ENCODE results near the gene PRKAA1. TPM values are rescaled to one million over a fixed set of nuclear protein-coding genes. Genes with fewer than 3 reads are reported as not detected.

Gene PRKAA1
- total and polyA plus RNA-seq, 2 donors (not counting 1 experiment from before 2014, with no cell fraction given), result 39.9 to 107 TPM

DNA sequence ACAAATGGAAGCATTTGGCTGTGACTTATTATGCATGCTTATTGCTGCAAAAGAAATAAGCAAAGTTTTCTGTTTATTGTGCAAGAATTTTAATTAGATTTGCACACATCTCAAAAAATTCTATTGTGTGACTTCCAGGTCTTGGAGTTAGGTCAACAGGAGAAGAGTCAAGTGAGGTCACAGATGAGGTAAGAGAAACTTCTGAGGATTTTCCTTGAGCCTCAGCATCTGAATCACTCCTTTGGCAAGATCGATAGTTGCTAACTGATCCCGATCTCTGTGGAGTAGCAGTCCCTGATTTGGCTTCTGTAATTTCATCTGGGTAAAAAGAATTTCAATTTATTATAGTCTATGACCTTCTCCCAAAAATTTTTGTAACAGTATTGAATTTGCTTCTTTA, 35.5 kb downstream of the PRKAA1 start:
- Histone ChIP-seq H3K9me3 (ENCODE audit: control extremely low read depth in 1 of 3, control insufficient read depth in 2 of 3, insufficient read depth in 1 of 3, low read length in 2 of 3) (no peaks in the 10 kb centered on the region), H3K4me2 (replicated peaks; ENCODE audit: low read depth, low read length, poor library complexity, severe bottlenecking) (no peak overlapping the region), H3K4me1 (ENCODE audit: control insufficient read depth in 2 of 2, insufficient read depth in 2 of 2, low read length in 2 of 2) (no peaks in the 10 kb centered on the region), H4K20me1 (ENCODE audit: control insufficient read depth, insufficient read depth, low read length, poor library complexity, severe bottlenecking) (no peaks in the 10 kb centered on the region), H3K27ac (ENCODE audit: low read length in 2 of 2) (no peak overlapping the region), H3K27me3 (replicated peaks in 1 of 4; ENCODE audit: control extremely low read depth in 1 of 4, control insufficient read depth in 3 of 4, insufficient read depth in 4 of 4, low read length in 3 of 4) (no peaks in the 10 kb centered on the region), H3K79me2 (ENCODE audit: control insufficient read depth, insufficient read depth, low read length) (no peaks in the 10 kb centered on the region), H2AFZ (ENCODE audit: insufficient read depth, low read depth, low read length, poor library complexity, severe bottlenecking) (no peak overlapping the region), H3K9ac (ENCODE audit: low read length) (no peak overlapping the region), H3K36me3 (replicated peaks in 1 of 2; ENCODE audit: control extremely low read depth in 1 of 2, control insufficient read depth in 1 of 2, extremely low read depth in 1 of 2, insufficient read depth in 2 of 2, low read length in 1 of 2) (peaks cover 7 to 55% of the 10 kb centered on the region in 2 experiments), H3K4me3 (ENCODE audit: control extremely low read depth in 1 of 5, extremely low read depth in 1 of 5, insufficient read depth in 1 of 5, low read depth in 2 of 5, low read length in 4 of 5) (no peak overlapping the region)
- Mint-ChIP-seq H3K4me1 (no peaks in the 10 kb centered on the region), H3K4me3 (no peak overlapping the region), H3K9me3 (ENCODE audit: insufficient read depth) (no peaks in the 10 kb centered on the region), H3K27me3 (no peaks in the 10 kb centered on the region), H3K27ac (no peak overlapping the region)
- ChIA-PET CTCF (no interaction called here), POLR2A (no interaction called here)
- no peak for TF ChIP-seq EZH2 (IDR thresholded peaks at IDR 0.05; ENCODE audit: borderline replicate concordance, insufficient read depth, low read depth, low read length, poor library complexity, severe bottlenecking)
- TF ChIP-seq, protein P1, sequence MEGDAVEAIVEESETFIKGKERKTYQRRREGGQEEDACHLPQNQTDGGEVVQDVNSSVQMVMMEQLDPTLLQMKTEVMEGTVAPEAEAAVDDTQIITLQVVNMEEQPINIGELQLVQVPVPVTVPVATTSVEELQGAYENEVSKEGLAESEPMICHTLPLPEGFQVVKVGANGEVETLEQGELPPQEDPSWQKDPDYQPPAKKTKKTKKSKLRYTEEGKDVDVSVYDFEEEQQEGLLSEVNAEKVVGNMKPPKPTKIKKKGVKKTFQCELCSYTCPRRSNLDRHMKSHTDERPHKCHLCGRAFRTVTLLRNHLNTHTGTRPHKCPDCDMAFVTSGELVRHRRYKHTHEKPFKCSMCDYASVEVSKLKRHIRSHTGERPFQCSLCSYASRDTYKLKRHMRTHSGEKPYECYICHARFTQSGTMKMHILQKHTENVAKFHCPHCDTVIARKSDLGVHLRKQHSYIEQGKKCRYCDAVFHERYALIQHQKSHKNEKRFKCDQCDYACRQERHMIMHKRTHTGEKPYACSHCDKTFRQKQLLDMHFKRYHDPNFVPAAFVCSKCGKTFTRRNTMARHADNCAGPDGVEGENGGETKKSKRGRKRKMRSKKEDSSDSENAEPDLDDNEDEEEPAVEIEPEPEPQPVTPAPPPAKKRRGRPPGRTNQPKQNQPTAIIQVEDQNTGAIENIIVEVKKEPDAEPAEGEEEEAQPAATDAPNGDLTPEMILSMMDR (IDR thresholded peaks at IDR 0.05), result no peak
- no peak for DNase-seq
- ATAC-seq (ENCODE audit: low read depth), result no peak
- no CpG with 5 or more reads among the region's 2 CpGs for WGBS (ENCODE audit: insufficient coverage)
- intact Hi-C loops (cut with micrococcal nuclease), result no loop called here

DNA sequence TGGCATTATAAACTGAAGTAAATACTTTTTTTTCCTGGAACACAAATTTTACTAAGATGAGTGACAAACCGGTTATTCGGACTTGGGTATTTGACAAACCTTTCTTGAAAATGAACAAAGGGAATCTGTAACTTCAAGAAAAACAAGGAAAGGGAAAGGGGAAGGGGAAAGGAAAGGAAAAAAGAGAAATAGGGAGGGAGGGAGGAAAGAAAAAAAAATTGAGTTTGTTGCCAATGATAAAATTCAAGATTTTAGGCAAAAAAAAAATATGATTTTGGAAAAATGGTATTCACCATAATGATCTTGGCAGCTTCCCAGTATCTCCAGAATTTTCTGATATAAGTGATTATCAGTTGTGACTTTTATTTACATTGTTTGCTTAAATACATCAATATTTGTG, 40.8 kb downstream of the PRKAA1 start:
- no peaks in the 10 kb centered on the region for H3K9me3 Mint-ChIP-seq (ENCODE audit: insufficient read depth)
- H4K20me1 ChIP-seq (ENCODE audit: control insufficient read depth, insufficient read depth, low read length, poor library complexity, severe bottlenecking), result peaks cover 10% of the 10 kb centered on the region
- TF ChIP-seq EZH2 (IDR thresholded peaks at IDR 0.05; ENCODE audit: borderline replicate concordance, insufficient read depth, low read depth, low read length, poor library complexity, severe bottlenecking), result no peak
- TF ChIP-seq, protein P1 (IDR thresholded peaks at IDR 0.05), result no peak
- POLR2A ChIA-PET, result interaction anchor here (0.7 kb wide), 1 partner anchor 20 kb away, joined by 7 read pairs; no protein-coding TSS in a partner anchor
- H3K4me2 ChIP-seq (replicated peaks; ENCODE audit: low read depth, low read length, poor library complexity, severe bottlenecking), result no peak overlapping the region
- CTCF ChIA-PET, result interaction anchor here (0.7 kb wide), 3 partner anchors 438 to 1180 kb away, joined by 3 to 4 read pairs (median 3); no protein-coding TSS in a partner anchor
- H3K9me3 ChIP-seq (ENCODE audit: control extremely low read depth in 1 of 3, control insufficient read depth in 2 of 3, insufficient read depth in 1 of 3, low read length in 2 of 3), result no peaks in the 10 kb centered on the region
- no peak for ATAC-seq (ENCODE audit: low read depth)
- no peaks in the 10 kb centered on the region for H3K27me3 Mint-ChIP-seq
- H3K27ac Mint-ChIP-seq, result no peak overlapping the region
- no peak overlapping the region for H3K4me3 Mint-ChIP-seq
- no CpG with 5 or more reads among the region's 2 CpGs for WGBS (ENCODE audit: insufficient coverage)
- H3K79me2 ChIP-seq (ENCODE audit: control insufficient read depth, insufficient read depth, low read length), result peaks cover 32% of the 10 kb centered on the region
- no peak overlapping the region for H3K27ac ChIP-seq (ENCODE audit: low read length in 2 of 2)
- H3K4me1 Mint-ChIP-seq, result peaks cover 10% of the 10 kb centered on the region
- no peak for DNase-seq
- intact Hi-C loops (cut with micrococcal nuclease), result loop anchor here (10.0 kb wide), 1 partner anchor 1483 kb away; no protein-coding TSS in a partner anchor
- H2AFZ ChIP-seq (ENCODE audit: insufficient read depth, low read depth, low read length, poor library complexity, severe bottlenecking), result no peak overlapping the region
- H3K4me1 ChIP-seq (ENCODE audit: control insufficient read depth in 2 of 2, insufficient read depth in 2 of 2, low read length in 2 of 2), result peaks cover 10 to 13% of the 10 kb centered on the region in 2 donors
- no peak overlapping the region for H3K4me3 ChIP-seq (ENCODE audit: control extremely low read depth in 1 of 5, extremely low read depth in 1 of 5, insufficient read depth in 1 of 5, low read depth in 2 of 5, low read length in 4 of 5)
- H3K9ac ChIP-seq (ENCODE audit: low read length), result no peak overlapping the region
- H3K36me3 ChIP-seq (replicated peaks in 1 of 2; ENCODE audit: control extremely low read depth in 1 of 2, control insufficient read depth in 1 of 2, extremely low read depth in 1 of 2, insufficient read depth in 2 of 2, low read length in 1 of 2), result peaks cover 4 to 7% of the 10 kb centered on the region in 2 experiments
- no peaks in the 10 kb centered on the region for H3K27me3 ChIP-seq (replicated peaks in 1 of 4; ENCODE audit: control extremely low read depth in 1 of 4, control insufficient read depth in 3 of 4, insufficient read depth in 4 of 4, low read length in 3 of 4)
